ENCODE results near the gene GYG2.
"Not testable (repeated sequence)": the region's sequence is repeated elsewhere in the genome, so short reads cannot be mapped to it uniquely, and the experiment has no call there.

The GYG2 gene

DNA sequence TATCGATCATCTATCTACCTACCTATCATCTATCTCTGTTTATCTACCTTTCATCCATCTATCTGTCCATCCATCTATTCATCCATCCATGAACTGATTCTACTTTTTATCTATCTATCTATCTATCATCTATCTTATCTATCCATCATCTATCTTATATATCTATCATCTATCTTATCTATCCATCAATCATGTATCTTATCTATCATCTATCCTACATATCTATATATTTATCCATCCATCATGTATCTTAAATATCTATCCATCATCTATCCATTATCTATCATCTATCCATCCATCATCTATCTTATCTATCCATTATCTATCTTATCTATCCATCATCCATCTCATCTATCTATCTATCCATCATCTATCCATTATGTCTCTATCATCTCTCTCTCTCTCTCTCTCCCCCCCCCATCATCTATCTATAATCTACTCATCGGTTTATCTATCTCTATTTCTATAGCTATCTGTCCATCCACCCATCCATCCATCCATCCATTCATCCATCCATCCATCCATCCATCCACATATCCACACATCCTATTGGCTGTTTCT, 79.5 kb downstream of the GYG2 start:
- no peak for DNase-seq

DNA sequence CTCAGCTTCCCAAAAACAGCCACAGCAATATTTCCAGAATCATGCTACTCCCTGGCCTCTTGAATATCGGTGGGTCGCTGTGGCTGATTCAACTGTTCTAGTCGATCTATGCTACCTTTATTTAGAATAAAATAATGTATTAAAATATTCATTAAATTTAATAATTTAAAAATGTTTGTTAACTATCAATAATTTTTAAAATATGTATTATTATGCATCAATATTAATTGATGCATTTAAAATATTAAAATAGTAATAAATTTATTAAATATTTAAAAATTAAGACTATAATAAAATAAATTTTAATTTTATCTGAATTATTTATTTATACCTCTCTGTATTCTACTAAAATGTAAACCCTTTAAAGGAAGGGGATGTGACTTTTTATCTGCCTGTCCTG, 81.4 kb downstream of the GYG2 start:
- no peak for DNase-seq

DNA sequence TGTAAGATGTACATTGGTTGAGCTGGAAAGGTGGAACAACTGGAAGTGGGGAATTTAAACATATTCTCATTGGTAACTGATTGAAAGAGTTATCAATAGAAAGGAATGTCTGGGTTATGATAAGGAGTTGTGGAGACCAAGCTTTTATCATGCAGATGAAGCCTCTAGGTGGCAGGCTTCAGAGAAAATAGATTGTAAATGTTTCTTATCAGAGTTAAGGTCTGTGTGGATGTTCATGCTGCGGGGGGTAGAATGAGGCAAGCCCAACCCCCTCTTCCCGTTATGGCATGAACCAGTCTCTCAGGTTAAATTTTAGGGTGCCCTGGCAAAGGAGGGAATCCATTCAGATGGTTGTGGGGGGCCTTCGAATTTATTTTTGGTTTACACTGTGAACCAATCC, 84.4 kb downstream of the GYG2 start:
- no peak for DNase-seq

DNA sequence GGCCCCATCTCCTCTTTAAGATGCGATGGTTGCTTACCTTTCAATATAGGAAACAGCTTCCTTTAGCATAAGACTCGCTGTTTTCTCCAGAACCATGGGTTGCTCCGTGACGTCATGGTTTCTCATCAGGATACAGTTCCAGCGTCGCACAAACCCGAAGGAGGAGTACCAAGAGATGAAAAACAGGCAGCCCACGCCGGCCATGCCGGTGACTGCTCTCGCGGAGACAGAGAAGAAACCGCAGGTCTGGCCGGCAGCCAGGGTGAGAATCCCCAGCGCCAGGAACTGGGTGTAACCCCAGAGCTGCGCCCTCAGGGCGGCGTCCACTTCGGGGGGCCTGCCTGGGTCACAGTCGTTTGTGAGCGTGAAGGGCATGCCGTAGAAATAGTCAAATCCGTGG, 89.0 kb downstream of the GYG2 start:
- DNase-seq = no peak

DNA sequence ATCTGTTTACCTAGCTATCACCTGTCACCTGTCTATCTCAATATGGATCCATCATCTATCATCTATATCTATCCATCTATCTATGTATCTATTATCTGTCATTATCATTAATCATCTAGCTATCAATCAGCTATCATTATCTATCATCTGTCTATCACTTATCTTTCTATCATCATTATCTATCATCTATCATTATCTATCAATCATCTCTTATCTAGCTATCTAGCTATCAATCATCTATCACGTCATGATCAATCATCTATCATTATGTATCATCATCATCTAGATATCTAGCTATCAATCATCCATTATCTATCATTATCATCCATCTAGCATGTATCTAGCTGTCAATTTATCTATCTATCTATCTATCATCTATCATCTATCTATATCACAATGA, 92.5 kb downstream of the GYG2 start:
- DNase-seq = no peak

DNA sequence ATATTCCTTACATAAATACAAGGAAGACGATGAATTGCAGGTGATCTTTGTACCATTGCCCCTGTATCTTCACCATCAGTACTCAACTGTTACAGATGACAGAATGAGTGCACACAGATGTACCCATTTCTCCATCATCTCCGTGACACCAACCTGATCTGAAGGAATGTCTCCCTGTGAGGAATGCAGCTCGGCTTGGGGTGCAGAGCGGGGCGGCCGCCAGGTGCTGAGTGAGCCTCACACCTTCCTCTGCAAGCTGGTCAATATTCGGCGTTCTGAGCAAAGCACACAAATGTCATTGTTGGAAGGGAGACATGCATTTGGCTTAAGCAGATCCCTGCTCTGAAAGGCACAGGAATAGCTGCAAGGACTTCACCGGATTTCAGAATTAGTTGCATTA, 93.0 kb downstream of the GYG2 start:
- DNase-seq = no peak

DNA sequence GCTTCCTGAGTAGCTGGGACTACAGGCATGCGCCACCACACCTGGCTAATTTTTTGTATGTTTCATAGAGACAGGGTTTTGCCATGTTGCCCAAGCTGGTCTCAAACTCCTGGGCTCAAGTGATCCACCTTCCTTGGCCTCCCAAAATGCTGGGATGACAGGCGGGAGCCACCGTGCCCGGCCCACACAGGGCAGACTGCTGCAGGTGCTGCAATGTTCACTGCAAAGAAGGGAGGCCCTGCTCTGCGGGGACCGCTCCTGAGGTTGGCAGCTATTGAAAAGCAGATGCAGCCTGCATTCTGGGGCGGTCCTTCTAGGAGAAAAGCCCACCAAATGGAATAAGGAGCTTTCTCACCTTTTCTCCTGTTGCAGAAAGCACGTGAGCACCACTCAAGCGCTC, 95.4 kb downstream of the GYG2 start:
- no peak for DNase-seq

DNA sequence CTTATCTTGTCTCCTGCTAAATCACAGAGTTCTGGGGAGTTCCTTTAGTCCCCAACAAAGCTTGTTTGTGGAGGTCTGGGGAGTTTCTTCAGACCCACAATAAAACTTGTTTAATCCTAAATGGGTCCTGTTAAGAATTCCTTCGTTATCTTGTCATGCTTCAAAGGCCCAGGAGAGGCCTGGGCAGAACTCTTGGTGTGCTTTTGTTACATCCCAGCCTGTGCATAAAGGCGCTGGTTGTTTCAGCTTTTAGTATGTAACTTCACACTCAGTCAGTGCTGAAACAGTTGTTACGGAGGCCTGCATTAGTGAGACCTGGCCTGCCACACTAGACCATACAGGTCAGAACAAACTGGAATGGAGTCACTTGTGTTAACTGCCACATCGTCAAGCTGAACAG, 97.5 kb downstream of the GYG2 start:
- not testable (repeated sequence) for DNase-seq

DNA sequence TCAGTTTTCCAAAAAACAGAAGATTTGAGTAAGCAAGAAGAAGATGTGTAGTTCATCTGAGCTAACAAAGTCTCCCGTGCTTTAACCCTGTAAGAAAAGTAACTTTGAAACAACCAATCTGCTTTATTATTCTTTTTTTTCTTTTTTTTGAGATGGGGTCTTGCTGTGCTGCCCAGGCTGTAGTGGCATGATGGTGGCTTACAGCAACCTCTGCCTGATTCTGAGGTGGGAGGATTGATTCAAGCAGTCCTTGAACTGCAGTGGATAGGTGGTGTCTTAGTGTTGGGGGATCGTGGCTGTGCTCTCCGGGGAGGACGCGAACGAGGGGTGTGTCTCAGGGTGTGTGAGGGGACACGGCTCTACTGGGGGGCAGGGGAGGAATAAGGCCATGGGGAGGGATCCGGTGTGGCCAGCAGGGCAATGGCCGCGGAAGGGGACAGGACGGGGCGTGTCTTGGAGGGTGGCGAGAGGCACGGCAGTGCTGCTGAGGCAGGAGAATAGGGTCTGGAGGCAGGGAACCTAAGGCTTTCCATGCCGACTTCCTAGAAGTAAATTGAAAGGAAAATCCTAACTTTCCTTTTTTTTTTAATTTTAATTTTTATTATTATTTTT, 98.0 kb downstream of the GYG2 start:
- no peak for DNase-seq

DNA sequence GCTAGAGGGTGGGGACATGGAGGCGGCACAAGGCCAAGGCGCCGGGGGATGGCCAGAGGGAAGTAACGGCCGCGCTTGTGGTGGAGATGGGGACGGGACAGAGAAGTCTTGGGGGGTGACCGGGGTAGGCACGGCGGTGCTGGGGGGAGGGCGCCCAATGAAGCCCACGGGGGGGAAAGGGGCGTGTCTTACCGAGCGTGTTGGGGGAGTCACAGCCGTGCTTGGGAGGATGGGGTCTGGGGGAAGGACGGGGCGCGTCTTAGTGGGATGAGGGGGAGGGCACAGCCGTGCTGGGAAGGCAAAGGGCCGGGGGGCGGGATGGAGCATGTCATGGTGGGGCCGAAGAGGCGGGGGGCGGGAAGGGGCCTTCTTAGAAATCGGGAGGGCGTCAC, 99.5 kb downstream of the GYG2 start:
- no peak for DNase-seq

DNA sequence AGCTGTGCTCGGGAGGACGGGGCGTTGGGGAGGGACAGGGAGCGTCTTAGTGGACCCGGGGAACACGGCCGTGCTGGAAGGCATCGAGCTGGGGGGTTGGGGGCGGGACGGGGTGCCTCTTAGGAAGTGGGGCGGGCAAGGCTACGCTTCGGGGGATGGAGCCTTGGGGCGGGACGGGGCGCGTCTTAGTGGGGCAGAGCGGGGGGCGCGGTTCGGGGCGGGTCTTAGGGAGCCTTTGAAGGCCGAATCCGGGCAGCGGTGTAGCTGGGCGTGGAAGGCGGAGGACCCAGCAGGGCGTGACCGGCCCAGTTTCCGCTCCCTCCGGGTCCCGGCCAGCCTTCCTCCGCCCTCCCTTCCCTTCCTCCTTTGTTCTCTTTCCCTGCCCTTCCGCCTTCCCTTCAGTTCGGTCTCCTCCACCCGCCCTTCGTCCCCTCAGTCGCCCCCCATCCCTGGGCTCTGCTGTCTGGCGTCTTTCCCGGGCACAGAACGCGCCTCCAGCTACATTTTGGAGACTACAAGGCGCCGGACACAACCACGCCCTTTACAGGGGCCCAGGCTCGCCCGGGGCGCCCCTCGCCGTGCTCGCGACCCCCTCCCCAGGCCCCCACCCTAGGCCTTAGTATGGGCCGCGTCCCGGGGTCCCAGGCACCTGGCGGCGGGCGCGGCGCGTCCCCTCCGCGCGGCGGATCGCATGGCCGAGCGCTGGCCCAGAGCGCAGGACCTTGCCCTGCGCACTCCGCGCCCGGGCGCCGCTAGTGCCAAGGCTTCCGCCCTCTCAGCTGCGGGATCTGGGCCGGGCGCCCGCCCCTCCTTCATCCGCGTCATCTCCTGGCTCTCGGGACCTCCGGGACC, 100.1 kb downstream of the GYG2 start, which contains the start of gene ARSD:
Gene ARSD, minus strand, starts transcription at position 757 of the 852 bp plus-strand sequence. Its CDS starts 64 bp downstream, at position 693.
- no peak for DNase-seq

DNA sequence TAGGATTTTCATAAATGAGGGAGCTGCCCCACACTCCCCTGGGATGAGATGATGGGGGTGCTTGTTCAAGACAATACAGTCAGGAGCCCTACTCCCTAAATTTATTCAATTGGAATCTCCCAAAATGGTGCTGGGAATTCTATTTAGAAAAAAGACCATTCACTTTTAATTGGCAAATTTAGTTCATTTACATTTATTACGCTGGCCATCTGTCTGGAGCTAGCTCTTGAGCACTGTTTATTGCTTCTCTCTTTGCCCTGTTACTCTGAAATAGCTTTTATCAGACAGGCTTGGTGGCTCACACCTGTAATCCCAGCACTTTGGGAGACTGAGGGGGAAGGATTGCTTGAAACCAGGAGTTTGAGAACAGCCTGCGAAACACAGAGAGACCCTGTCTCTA, 102.4 kb downstream of the GYG2 start:
- no peak for DNase-seq

DNA sequence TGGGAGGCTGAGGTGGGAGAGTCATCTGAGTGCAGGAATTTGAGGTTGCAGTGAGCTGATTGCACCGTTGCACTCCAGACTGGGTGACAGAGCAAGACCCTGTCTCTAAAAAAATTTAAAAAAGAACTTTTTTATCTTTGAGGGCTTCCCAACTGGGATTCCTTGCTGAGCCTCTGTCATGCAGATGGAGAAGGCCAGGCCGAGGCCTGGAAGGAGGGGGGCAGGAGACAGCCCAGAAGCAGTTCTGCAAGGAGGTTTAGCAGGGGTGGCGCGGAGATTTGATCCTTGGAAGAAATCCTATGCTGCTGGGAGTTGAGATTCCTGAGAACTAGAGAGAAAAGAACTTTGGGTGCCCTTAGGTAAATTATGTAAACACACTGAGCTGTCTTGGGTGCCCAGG, 102.9 kb downstream of the GYG2 start:
- DNase-seq = no peak

Data from NCI-H1417 (cell line).